Neural crest cell (in vitro differentiated cells): ENCODE results near the gene SLC25A15. TPM values are rescaled to one million over a fixed set of nuclear protein-coding genes. Genes with fewer than 3 reads are reported as not detected.

ENCODE experiments used
- DNase-seq: peaks from one replicate; pipeline ENCODE4 v3.0.0; 2021; ENCODE audit warnings: low read depth, mixed read lengths, low spot score
- H3K27ac Mint-ChIP-seq: one replicate; pipeline ENCODE4 v1.8.0; 2021; ENCODE audit warnings: mild to moderate bottlenecking, mixed read lengths; ENCODE audit not compliant: unreplicated experiment
- H3K27me3 Mint-ChIP-seq: 2 replicates; pipeline ENCODE4 v1.8.0; 2021; ENCODE audit warnings: low read depth, mild to moderate bottlenecking, mixed read lengths
- H3K36me3 Mint-ChIP-seq: 2 replicates; pipeline ENCODE4 v1.8.0; 2021; ENCODE audit warnings: low read depth, mild to moderate bottlenecking, mixed read lengths
- H3K4me1 Mint-ChIP-seq: 2 replicates; pipeline ENCODE4 v1.8.0; 2021; ENCODE audit warnings: mixed read lengths
- H3K4me3 Mint-ChIP-seq: one replicate; pipeline ENCODE4 v1.8.0; 2021; ENCODE audit warnings: mild to moderate bottlenecking, mixed read lengths
- H3K9me3 Mint-ChIP-seq: 2 replicates; pipeline ENCODE4 v1.8.0; 2021; ENCODE audit warnings: mixed read lengths
- CTCF ChIP-seq: fragments of 200-600 bp; sonication (generic); conservative IDR thresholded peaks from 2 replicates; pipeline ENCODE4 v1.5.0; 2021; ENCODE audit warnings: antibody characterized with exemption, mild to moderate bottlenecking
- total RNA-seq: library from RNA; stranded (reverse); gene quantifications from 2 replicates; pipeline ENCODE4 v1.2.1, GENCODE V29; 2021

The SLC25A15 gene
- total RNA-seq, 1 donor from 2014 or later, result 23.5 TPM

GRCh38 chr13:40798380-40798779 lies 9.0 kb downstream of the SLC25A15 start:
- TF ChIP-seq CTCF, result no peak
- no peak overlapping the region for H3K4me3 Mint-ChIP-seq
- peaks cover 12% of the 10 kb centered on the region for H3K4me1 Mint-ChIP-seq
- peaks cover 9% of the 10 kb centered on the region for H3K36me3 Mint-ChIP-seq
- H3K9me3 Mint-ChIP-seq, result no peaks in the 10 kb centered on the region
- H3K27ac Mint-ChIP-seq, result no peak overlapping the region
- no peak for DNase-seq
- no peaks in the 10 kb centered on the region for H3K27me3 Mint-ChIP-seq

GRCh38 chr13:40799508-40799907 lies 10.1 kb downstream of the SLC25A15 start:
- no peak for TF ChIP-seq CTCF
- DNase-seq, result no peak
- Mint-ChIP-seq H3K4me3 (no peak overlapping the region), H3K36me3 (peaks cover 14% of the 10 kb centered on the region), H3K27ac (no peak overlapping the region), H3K9me3 (no peaks in the 10 kb centered on the region), H3K27me3 (no peaks in the 10 kb centered on the region), H3K4me1 (peaks cover 9% of the 10 kb centered on the region)

GRCh38 chr13:40800559-40800958 lies 11.1 kb downstream of the SLC25A15 start:
- Mint-ChIP-seq H3K36me3 (peaks cover 11% of the 10 kb centered on the region), H3K9me3 (no peaks in the 10 kb centered on the region), H3K27me3 (no peaks in the 10 kb centered on the region), H3K4me1 (no peaks in the 10 kb centered on the region), H3K4me3 (no peak overlapping the region), H3K27ac (no peak overlapping the region)
- no peak for TF ChIP-seq CTCF
- DNase-seq, result no peak

- no peak overlapping the region for H3K27ac Mint-ChIP-seq
- no peaks in the 10 kb centered on the region for H3K4me1 Mint-ChIP-seq
- TF ChIP-seq CTCF, result no peak
- H3K9me3 Mint-ChIP-seq, result no peaks in the 10 kb centered on the region
- no peak for DNase-seq
- peaks cover 11% of the 10 kb centered on the region for H3K36me3 Mint-ChIP-seq
- H3K27me3 Mint-ChIP-seq, result no peaks in the 10 kb centered on the region
- H3K4me3 Mint-ChIP-seq, result no peak overlapping the region
Measured at GRCh38 chr13:40801255-40802217, 12.1 kb downstream of the SLC25A15 start.

- H3K36me3 Mint-ChIP-seq, result peaks cover 13% of the 10 kb centered on the region
- no peak for TF ChIP-seq CTCF
- no peak overlapping the region for H3K4me3 Mint-ChIP-seq
- no peak overlapping the region for H3K27ac Mint-ChIP-seq
- no peaks in the 10 kb centered on the region for H3K27me3 Mint-ChIP-seq
- H3K9me3 Mint-ChIP-seq, result no peaks in the 10 kb centered on the region
- DNase-seq, result no peak
- no peaks in the 10 kb centered on the region for H3K4me1 Mint-ChIP-seq
Measured at GRCh38 chr13:40803316-40803715, 13.9 kb downstream of the SLC25A15 start.
